Suppressor macrophage (primary cell): Measurements from ENCODE around the gene EFCAB11.

Experiments used
- DNase-seq, 4 experiments: peaks; one replicate each; pipeline ENCODE4 v3.0.0-alpha.2; 2020 to 2022
- total RNA-seq, 17 experiments: gene quantifications; one replicate each; lab custom pipeline; 2026; ENCODE audit warnings: mixed read lengths in 6 of 17, inconsistent platforms in 3 of 17; lab: John Stamatoyannopoulos, UW

Gene EFCAB11, protein sequence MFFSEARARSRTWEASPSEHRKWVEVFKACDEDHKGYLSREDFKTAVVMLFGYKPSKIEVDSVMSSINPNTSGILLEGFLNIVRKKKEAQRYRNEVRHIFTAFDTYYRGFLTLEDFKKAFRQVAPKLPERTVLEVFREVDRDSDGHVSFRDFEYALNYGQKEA
- 1.3 to 8.7 (median 5.0) reads per million in 17 experiments for total RNA-seq

DNA sequence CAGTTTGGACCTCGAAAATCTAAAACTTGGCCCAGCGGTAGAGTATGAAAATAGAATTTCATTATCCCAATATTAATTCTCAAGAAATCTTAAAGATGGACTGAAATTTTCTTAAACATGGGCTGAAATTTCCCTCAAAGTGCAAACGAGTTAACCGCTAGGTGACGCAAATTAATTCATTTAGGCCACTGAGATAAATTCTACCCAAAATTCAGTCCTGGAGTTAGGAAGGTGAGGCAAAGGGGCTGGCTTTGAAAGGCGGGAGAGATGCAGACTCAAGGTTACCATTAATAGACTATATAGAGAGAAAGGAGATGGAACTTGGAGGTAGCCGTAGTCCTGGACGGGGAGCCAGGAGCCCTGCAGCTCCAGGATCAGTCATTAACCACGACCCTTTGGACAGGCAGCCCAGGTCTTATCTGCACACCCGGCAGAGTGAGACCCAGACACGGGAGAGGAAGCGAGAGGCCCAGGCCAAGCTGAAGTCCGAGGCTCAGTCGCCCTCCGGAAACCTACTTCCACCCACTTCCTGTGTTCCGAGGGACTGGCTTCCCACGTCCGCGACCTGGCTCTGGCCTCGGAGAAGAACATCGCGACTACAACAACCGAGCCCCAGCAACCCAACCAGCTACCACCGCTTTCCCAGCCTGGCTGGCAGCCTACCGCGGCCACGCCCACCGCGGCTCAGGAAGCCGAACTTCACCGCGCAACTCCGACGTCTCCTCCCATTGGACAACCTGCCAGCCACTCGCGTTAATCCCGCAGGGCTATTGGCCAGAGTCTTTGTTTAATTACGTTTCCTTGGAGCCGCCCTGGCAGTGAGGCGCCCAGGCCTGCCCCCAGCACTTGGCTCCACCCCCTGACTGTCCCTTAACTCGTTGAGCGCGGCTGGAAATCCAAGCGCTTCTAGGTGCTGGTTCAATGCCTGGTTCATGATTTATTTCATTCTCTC lies at the start of gene EFCAB11:
Gene EFCAB11 (minus strand): TSS at position 661 of the 952 bp plus-strand sequence. CDS start 70 bp downstream, at position 591.
- peak; percentile 97 to 99 (median 98) for DNase-seq

DNA sequence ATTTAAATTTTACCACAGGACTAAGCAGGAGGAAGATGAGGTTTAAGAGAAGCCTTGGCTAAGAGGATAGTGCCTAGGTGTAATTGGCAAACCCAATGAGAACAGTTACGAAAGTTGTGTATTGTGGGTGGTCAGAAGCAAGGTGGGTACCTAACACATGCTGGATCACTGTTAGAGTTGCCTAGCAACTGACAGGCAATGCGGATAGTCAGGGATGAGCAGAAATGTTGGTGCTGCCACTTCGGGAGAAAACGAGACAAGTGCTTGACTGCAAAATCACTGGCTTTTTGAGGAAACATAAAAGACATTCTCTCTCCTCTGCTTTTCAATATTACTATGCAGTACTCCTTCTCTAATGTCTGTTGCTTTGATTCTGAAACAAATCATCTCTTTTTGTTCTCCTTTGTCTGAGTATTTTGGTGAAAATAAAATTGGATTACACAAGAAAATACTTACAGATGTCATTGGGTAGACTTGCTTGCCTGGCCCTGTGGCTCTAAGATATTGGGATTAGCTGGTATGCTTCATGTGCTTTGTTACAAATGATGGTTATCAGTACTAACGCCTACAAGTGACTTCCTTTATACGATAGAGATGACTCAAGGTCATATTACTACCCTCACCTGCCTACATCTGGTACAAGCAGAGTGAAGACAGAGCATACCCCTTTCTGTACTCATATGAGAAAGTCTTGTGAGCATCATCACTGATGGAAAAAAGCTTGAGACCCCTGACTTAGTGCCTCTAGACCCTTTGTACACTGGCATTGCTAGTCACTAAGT lies 49.2 kb upstream of the EFCAB11 start:
- no peak for DNase-seq

DNA sequence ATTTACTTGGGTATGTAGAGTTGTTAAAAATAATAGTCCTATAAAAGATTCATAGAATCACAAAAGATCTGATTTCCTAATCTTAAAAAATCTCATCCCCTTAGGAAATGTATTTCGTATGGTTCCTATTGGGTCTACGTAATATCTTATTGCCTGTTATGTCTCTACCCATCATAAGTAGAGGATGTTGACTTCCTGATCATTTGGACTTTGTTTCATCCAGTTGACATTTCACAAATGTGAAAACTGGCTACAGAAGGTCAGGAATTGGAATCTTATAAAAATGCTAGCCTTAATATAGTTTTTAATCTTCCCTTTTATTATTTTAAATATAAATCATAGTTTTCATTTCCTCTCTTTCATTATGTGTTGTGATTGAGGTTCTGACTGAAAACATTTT lies 46.4 kb upstream of the EFCAB11 start:
- DNase-seq: no peak

DNA sequence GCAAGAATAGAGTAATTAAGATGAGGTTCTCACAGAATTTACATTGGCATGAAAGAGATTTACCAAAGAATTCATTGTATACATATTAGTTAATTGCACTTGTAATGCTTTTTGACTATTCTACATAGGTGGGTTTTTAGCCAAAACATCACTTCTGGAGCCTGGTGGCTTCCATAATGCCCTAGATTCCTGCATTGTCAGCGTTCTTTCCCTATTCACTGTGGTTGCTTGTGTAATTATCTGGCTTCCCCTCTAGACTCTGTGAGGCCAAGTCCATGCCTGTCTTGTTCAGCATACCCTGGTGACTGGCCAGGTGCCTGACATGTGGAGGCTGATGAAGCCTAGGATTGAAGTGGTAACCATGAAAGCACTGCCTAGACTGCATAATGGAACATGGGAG lies 42.4 kb upstream of the EFCAB11 start:
- no peak for DNase-seq

DNA sequence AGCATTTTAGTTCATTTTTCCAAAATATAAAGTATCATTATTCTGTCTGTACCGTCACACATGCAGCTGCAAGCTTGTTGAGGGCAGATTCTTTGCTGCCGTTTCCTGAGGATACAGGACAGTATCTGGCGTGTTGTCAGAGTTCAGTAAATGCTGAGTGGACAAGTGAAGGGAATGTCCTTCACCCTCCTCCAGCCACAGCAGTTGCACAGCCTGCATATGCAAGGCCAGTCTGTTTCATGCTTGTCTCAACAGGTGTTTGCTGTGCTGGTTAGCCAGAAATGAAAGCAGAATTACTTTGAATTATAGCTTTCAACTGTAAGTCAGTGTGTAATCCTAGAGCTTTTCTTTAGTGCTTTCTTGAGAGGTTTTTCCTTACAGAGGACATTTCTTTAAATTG lies 37.7 kb upstream of the EFCAB11 start:
- DNase-seq: no peak

DNA sequence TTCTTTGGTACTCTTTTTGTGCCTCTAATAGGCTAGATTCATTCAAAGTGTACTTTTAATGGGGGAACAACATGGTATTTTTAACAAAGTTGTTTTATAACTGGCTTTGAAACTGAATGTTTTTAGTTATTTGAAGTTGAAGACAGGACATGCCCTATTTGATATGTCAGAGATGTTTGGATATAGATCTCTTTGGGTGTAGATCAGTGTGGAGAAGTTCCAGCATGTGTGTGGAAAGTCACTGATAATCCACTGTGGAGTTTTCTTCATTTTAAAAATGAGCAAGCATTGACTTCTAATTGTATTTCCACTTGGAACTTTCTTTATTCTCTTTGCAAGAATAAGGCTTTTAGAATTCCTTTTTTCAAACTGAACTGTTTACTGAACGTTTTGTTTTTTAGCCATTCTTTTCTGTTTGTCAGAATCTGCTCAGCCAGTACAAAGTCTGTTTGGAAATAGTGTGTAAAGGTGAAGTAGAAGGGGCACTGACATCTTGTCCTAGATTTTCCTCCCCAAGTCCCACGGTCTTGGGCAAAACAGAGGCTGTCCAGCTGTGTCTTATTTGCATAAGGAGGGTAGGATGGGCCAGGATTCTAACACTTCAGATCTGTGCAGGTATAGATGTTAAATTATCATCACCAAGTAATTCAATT lies 36.2 kb upstream of the EFCAB11 start:
- DNase-seq: no peak

DNA sequence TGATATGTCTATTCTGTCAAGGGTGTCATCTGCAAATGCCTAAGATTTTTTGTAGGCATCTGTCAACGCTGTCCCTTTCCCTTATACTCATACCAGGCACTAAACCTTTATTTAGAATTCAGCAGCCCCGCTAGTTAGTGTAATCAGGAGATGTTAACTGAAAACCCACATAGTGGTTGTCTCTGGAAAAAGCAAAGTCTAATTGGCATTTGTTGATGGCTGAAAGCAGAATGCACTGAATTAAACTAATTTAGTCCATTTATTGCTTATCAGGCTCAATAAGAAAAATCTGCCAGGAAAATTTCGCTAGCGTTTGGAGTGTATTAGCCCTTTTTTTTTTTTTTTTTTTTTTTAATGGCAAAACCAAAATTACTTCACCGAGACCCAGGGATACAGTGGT lies 35.7 kb upstream of the EFCAB11 start:
- DNase-seq: no peak

DNA sequence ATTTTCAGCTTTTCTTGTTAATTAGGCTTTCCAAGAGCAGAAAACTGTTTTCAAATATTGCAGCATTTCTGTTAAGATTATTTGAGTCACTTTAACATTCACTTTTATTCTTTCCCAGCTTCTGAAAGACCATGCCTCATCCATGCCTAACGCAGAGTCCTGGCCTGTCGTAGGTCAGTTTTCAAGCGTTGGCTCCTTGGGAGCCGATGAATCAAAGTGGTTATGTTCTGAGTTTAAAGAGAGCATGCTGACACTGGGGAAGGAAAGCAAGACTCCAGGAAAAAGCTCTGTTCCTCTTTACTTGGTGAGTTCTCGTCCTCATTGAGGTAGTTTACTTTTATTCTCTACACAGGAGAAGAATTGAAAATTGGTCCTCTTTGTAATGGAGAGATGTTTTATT lies 34.3 kb upstream of the EFCAB11 start:
- DNase-seq: no peak

DNA sequence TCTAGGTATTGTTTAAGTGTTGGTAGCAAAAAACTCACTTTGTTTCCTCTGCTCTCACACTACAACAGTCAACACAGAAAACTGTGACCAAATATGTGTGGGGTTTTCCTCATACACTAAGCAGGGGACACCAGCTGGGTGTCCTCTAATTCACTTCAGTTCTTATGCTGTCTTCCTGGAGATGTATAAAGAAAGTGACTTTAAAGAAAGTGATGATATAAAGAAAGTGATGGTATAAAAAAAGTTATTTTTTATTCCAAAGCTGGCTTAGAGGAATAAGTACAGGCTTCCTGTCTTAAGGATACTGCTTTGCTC lies 32.6 kb upstream of the EFCAB11 start:
- no peak for DNase-seq

DNA sequence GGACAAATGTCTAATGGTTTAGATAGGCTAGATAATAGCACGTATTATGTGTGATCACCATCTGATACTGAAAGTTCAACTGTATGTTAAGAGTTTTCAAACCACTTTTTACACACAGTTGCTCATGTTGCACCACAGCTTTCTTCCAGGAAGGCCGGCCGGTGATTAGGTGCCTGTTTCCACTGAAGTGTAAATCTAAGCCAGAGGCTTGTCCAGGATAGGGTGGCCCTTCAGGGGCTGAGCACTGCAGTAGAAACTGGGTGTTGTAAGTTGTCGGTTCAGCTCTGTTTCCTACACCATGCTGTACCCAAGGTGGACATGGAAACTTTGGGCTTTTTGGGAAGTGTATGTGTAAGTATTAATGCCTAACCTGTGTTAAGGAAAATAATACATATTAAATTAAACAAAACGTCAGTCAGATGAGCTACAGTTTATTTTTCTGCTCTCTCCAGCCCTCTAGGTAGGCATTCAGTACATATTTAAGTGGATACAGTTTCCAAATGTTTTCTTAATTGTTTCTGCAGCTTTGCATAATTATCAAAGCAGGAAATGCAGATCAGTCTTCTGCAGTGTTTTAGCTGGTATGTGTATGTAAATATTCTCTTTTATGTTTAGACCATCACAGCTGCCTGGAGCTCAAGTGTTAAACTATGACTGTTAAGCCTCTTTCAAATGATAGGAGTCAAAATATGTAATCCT lies 32.1 kb upstream of the EFCAB11 start:
- no peak for DNase-seq

DNA sequence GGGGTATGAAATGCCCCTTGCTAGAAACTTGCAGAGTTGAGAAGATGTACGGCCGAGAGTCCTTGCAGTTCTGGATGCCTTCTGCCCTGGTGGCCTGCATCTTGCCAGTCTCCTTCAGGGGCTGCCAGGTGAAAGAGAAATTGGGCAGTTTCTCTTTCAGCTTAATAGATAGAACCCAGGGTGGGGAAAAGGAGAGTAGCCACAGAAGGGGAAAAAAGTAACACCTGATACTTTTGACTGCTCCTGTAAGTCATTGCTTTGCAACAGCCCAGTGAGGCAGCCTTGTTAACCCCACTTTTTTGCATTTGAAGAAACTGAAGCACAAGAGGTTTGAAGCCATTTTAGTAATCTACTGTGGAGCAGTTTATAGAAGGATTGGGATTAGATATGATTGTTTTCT lies 28.8 kb upstream of the EFCAB11 start:
- no peak for DNase-seq

DNA sequence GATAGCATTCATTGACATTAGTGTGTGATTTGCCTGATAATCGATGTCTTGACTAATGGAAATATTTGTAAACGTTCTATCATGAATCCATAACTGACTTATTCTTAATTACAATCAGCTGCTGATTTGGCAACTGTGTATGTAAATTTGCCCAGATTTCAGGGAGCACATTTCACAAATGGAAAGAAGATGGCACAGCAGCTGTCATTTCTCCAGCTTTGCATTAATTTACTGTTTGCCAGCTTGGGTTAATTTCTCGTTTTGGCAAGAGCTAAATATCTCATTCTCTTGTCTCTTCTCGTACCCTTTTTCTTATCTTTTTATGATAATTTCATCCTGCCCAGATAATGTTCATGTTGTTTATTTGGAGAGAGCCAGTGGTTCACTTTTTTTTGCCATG lies 24.1 kb upstream of the EFCAB11 start:
- no peak for DNase-seq

DNA sequence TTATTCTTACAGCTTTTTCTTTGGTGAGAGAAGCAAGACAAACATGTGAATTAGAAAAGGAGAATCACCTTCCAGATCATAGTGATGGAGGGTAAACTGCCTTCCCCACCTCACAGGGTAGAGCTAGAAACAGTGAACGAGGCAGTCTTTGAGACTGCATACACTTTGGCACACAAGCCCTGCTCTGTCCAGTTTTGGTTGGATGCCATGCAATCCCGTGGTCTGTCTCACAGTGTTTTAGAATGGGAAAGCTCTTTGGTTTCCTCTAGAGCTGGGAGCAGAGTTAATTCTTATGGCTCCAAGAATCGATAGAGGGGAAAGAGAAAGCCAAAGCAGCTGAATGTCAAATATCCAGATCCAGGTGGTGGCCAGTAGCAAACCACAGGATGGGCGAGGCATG lies 23.1 kb upstream of the EFCAB11 start:
- DNase-seq: no peak

DNA sequence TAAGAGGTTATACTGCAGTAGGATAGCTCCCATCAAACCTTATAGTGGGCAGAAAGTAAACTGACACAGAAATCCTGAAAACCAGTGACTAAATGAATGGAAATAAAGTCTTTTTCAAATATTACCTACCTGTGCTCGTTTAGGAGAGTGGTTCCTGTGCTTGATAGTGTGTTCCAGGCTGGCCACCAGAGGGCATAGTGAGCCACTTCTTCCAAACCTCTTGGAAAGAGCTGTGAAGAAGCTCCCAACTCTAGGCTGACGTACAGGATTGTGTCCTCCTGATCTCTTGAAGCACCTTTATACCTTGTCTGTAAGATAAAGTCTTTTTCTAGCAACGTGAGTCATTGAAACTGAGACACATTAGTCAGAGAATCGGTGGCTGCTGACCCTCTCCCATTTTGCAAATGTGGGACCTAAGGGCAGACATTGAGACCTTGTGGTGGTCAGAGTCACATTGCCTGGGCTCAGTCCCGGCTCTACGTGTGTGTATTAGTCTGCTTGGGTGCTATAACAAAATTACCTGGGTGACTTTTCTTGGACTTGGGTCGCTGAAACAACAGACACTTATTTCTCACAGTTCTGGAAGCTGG lies 18.8 kb upstream of the EFCAB11 start:
- DNase-seq: peak; percentile 78 to 87 (median 80)

DNA sequence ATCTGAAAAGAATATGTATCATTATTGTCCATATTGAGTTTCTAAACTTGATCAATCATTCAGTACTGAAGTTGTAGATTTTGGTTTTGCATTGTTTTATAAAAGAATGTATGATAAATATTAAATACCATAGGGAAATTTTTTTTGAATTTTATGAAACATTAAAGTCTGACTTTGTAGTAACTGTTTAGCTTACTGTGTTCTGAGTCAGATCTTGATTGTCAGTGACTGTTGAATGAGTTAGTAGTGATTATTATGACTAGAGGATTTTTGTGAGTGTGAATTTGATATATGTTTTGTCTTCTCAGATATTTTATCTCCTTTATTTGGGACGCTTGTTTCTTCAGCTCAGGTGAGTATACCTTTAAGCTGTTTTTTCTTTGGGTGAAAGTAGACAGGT lies 11.3 kb upstream of the EFCAB11 start:
- no peak for DNase-seq

DNA sequence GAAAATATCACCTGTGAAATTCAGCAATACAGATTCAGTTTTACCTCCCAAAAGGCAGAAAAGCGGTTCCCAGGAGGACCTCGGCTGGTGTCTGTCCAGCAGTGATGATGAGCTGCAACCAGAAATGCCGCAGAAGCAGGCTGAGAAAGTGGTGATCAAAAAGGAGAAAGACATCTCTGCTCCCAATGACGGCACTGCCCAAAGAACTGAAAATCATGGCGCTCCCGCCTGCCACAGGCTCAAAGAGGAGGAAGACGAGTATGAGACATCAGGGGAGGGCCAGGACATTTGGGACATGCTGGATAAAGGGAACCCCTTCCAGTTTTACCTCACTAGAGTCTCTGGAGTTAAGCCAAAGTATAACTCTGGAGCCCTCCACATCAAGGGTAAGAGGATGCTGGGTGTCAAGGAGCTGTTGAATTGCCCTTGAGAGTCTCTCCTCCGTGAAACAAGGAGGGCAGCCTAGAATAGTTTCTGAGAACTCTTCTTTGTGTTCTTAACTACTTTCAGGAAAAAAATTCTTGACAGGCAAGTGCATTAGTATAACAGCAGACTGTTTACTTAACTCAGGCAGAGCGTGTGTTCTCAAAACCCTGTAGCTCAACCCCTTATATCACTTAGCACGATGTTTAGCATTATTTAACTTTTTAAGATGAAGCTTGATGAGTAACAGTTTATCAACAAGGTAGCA lies 8.9 kb upstream of the EFCAB11 start:
- no peak for DNase-seq

DNA sequence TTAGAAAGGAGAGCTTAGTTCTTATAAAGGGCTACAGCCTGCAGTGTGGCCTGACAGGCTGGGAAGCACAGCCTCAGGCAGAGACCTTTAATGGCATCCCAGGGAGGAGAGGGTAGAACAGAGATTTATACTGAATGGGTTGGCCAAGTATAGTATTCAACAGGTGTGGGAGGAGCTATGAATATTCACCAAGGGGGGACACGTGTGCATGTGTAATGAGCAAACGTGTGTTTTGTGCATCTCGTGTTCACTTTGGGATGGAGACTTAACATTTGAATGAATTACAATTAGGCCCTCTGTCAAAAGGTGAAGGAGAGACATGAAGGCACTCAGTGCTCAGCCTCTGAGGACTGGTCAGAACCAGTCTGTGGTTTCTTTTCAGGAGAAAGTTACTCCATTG lies 6.4 kb upstream of the EFCAB11 start:
- DNase-seq: no peak

DNA sequence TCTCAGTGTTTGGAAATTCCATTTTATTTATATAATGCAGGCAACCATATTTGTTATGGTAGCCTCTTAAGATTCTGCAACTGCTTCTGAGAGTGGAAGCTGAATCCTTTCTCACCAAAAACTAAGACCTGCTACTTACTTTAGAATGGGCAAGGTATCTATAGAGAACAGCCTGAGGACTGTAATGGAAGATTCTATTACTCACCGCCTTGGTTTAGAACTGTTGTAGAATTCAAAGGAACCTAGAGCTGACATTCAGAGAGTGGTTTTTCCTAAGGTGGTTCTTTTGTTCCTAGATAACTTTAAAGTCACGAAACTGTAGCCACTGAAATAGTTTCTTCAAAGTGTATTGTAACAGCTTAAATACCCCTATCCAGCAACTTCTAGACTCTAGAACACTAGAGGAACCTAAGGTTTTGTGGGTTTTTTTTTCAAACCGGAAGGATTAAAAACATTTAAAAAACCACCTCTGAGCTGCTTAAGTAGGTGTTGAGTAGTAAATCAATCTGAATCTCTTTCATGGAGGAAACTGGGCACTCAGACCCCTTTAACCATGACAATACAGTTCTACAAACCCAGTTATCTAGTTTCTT lies 5.4 kb upstream of the EFCAB11 start:
- no peak for DNase-seq

DNA sequence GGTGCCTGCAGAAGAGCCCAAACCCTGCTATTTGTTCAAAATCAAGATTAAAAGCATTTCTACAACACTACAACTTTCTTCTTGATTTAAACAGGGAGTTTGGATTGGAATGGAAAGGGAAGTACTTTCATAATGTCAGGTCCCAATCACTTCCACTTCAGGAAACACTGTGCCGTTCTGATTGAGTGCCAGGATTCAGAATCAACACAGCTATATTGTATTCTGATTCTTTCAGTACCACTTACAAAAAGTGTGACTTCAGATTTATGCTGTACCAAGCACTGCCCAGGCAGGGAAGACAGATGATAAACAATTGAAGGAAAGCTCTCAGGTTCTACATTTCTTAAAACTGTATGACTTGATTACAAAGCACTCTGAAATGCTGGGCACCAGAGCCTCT lies 4.4 kb upstream of the EFCAB11 start:
- peak in 3 of 4 experiments; percentile 5 to 28 (median 19) for DNase-seq

DNA sequence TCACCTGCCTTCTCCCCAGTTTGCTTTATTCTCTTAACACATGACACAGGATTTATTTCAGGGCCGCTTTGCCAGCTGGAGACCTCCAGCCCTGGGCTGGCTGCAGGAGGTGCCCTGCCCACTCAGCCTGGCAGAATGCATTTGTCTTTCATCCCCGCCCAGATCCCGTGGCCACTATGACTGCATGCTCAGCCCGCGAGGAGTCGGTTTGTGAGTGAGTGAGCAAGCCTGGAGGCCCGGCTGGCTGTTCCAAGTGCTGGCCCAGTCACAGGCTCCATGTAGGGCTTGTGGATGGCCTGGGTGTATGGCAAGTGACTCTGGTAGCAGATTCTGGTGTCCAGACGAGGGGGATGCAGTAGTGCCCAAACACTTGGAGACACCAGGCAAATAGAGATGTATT lies 3.3 kb upstream of the EFCAB11 start:
- no peak for DNase-seq

DNA sequence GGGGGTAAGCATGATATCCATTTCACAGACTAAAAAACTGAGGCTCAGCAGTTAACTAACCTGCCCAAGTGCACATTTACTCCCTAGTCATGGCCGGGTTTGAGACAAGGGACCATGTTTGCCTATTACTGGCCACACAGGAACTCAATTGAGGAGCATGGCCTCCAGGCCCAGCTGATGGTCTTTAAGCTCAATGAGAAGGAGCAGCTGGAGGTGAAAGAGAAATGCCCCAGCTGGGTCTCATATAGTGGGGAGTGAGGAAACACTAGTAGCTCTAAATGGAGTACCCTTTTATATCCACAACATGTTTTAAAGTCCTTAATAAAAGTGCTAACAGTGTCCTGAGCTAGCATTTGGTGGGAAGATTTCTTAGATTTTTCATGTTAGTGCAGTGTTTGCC lies 2.8 kb upstream of the EFCAB11 start:
- no peak for DNase-seq
